Superior temporal gyrus (tissue), 1 donor: ENCODE data around the gene SLC4A8.

Source experiments
- DNase-seq: peaks from one replicate; pipeline ENCODE4 v3.0.0-alpha.2; 2016; ENCODE audit errors: extremely low spot score

Gene SLC4A8

GRCh38 chr12:51424662-51425539 lies at the start of gene SLC4A8:
Gene SLC4A8 (plus strand): TSS chr12:51424831. CDS start chr12:51424988, 157 bp downstream.
- peak; percentile 96 for DNase-seq

GRCh38 chr12:51374856-51375255 lies 49.8 kb upstream of the SLC4A8 start:
- no peak for DNase-seq

- DNase-seq, result no peak
Measured at GRCh38 chr12:51377099-51377984, 47.3 kb upstream of the SLC4A8 start.

- no peak for DNase-seq
Measured at GRCh38 chr12:51378749-51379148, 45.9 kb upstream of the SLC4A8 start.

- no peak for DNase-seq
Measured at GRCh38 chr12:51379571-51379970, 45.1 kb upstream of the SLC4A8 start.

GRCh38 chr12:51381226-51382079 lies 43.2 kb upstream of the SLC4A8 start:
- no peak for DNase-seq

GRCh38 chr12:51382173-51382572 lies 42.5 kb upstream of the SLC4A8 start:
- peak; percentile 18 for DNase-seq

GRCh38 chr12:51383269-51383905 lies 41.2 kb upstream of the SLC4A8 start:
- no peak for DNase-seq

GRCh38 chr12:51386351-51386750 lies 38.3 kb upstream of the SLC4A8 start:
- no peak for DNase-seq

- peak; percentile 56 for DNase-seq
Measured at GRCh38 chr12:51388069-51388799, 36.4 kb upstream of the SLC4A8 start.

GRCh38 chr12:51388846-51389245 lies 35.8 kb upstream of the SLC4A8 start:
- DNase-seq, result peak; percentile 76

GRCh38 chr12:51389302-51389999 lies 35.2 kb upstream of the SLC4A8 start:
- DNase-seq, result no peak

GRCh38 chr12:51390457-51390856 lies 34.2 kb upstream of the SLC4A8 start:
- DNase-seq, result no peak

- DNase-seq, result no peak
Measured at GRCh38 chr12:51390891-51391282, 33.7 kb upstream of the SLC4A8 start.

- no peak for DNase-seq
Measured at GRCh38 chr12:51391283-51392123, 33.1 kb upstream of the SLC4A8 start, which contains the start of gene GALNT6. Gene GALNT6 (minus strand): TSS chr12:51391406. CDS start chr12:51379781, 11,625 bp downstream.

- no peak for DNase-seq
Measured at GRCh38 chr12:51392556-51393237, 31.9 kb upstream of the SLC4A8 start.

GRCh38 chr12:51393676-51394545 lies 30.7 kb upstream of the SLC4A8 start:
- DNase-seq, result no peak
